ENCODE results near the gene ZNF621.

Gene ZNF621

GRCh38 chr3:40572588-40572987, 47.8 kb downstream of the ZNF621 start:
- TF ChIP-seq, protein P1, sequence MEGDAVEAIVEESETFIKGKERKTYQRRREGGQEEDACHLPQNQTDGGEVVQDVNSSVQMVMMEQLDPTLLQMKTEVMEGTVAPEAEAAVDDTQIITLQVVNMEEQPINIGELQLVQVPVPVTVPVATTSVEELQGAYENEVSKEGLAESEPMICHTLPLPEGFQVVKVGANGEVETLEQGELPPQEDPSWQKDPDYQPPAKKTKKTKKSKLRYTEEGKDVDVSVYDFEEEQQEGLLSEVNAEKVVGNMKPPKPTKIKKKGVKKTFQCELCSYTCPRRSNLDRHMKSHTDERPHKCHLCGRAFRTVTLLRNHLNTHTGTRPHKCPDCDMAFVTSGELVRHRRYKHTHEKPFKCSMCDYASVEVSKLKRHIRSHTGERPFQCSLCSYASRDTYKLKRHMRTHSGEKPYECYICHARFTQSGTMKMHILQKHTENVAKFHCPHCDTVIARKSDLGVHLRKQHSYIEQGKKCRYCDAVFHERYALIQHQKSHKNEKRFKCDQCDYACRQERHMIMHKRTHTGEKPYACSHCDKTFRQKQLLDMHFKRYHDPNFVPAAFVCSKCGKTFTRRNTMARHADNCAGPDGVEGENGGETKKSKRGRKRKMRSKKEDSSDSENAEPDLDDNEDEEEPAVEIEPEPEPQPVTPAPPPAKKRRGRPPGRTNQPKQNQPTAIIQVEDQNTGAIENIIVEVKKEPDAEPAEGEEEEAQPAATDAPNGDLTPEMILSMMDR (IDR thresholded peaks at IDR 0.05; ENCODE audit: borderline replicate concordance, insufficient read depth, low read depth, low read length) = no peak
- H3K4me3 ChIP-seq (ENCODE audit: low read depth, low read length) = no peak overlapping the region

- TF ChIP-seq, protein P1 (IDR thresholded peaks at IDR 0.05; ENCODE audit: borderline replicate concordance, insufficient read depth, low read depth, low read length) = no peak
- H3K4me3 ChIP-seq (ENCODE audit: low read depth, low read length) = no peak overlapping the region
Measured at GRCh38 chr3:40574050-40574449, 49.3 kb downstream of the ZNF621 start.

- H3K4me3 ChIP-seq (ENCODE audit: low read depth, low read length) = no peak overlapping the region
- TF ChIP-seq, protein P1 (IDR thresholded peaks at IDR 0.05; ENCODE audit: borderline replicate concordance, insufficient read depth, low read depth, low read length) = no peak
Measured at GRCh38 chr3:40574661-40575060, 49.9 kb downstream of the ZNF621 start.

DNA sequence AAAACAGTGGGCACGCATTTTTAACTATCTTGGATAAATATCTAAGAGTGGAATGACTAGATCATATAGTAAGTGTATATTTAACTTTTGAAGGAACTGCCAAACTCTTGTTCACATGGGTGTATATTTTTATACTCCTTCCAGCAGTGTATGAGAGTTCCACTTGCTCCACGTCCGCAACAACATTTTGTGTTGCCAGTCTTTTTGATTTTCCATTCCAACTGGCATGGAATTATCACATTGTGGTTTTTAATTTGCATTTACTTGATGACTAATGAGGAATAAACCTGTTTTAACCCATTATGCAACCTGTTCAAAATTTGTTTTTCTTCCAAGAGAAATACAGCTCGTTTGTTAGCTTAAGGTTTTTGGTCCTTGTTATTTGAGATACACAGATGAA, 51.6 kb downstream of the ZNF621 start:
- H3K4me3 ChIP-seq (ENCODE audit: low read depth, low read length) = no peak overlapping the region
- TF ChIP-seq, protein P1 (IDR thresholded peaks at IDR 0.05; ENCODE audit: borderline replicate concordance, insufficient read depth, low read depth, low read length) = no peak

DNA sequence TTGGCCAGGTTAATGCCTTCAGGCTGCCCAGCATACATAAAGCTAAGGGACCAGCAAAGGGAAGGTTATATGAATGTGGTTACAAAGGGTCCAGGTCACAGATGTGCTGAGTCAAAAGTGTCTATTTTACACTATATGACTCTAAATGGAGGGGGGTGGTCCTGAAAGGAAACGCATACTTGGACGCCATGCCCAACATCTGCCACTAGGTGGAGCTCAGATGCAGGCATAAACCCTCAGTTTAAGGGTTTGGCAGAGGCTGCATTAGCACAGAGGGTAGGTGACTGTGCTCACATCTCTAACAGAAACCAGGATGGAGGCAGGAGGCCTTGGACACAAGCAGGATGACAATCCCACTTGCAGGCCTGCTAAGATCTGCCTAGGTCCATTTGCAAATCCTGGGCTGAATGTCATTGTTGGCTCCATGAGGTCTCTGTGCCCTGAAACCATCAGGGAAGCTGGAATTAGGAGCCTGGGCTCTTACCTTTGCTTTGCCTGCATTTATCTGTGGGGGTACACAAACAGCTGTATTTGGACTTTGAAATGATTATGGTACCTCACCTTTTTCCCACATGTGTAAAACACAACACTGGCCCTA, 55.8 kb downstream of the ZNF621 start:
- TF ChIP-seq, protein P1 (IDR thresholded peaks at IDR 0.05; ENCODE audit: borderline replicate concordance, insufficient read depth, low read depth, low read length) = peak; percentile 87
- H3K4me3 ChIP-seq (ENCODE audit: low read depth, low read length) = no peak overlapping the region

DNA sequence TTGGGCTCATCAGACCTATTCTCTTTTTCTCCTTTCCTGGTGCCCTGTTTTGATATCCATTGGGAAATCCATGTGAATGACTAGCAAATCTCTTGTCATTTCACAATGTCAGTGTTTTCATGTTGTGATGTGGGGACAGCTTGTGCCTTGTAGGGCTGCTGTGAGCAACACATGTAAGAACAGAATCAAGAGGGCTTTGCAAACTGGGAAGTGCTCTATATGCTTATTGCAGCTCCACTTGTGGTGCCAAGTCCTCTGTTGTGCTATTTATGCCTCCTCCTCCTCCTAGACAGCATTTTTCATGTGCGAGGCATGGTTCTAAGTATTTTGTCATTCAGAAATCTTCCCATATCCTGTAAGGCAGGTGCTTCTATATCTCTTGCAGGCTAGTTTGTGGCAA, 56.4 kb downstream of the ZNF621 start:
- TF ChIP-seq, protein P1 (IDR thresholded peaks at IDR 0.05; ENCODE audit: borderline replicate concordance, insufficient read depth, low read depth, low read length) = no peak
- no peak overlapping the region for H3K4me3 ChIP-seq (ENCODE audit: low read depth, low read length)

DNA sequence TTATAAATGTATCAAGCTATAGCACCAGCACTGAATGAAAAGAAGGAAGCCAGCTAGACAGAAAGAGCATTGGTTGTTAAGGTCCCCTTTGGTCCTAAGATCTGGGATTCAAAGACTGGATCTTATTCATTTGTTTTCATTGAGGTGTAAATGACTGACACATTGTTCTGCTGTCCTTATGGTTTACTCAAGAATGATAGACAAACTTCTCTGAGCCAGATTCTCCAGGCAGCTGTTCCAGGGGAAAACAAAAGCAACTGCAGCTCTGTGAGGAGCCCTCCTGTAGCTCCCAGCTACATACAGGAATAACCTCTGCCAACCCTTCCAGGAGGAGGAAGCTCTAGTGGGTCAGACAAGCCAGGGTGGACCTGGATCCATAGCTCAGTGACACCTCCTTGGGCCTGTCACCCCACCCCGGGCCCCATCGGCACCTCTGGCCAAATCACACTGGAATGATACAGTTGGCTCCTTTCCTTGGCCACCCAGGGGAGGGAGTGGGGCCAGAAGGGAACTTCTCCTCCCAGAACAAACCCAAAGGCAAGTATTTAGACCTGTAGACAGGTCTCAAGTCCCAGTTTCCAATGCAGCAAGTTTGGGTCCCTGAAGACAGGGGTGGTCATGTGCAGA, 57.8 kb downstream of the ZNF621 start:
- TF ChIP-seq, protein P1 (IDR thresholded peaks at IDR 0.05; ENCODE audit: borderline replicate concordance, insufficient read depth, low read depth, low read length) = no peak
- H3K4me3 ChIP-seq (ENCODE audit: low read depth, low read length) = no peak overlapping the region
